Ectodermal cell (in vitro differentiated cells): Measurements from ENCODE around the gene PTGDR2.

ENCODE experiments used
- H3K27ac ChIP-seq: 2 replicates; pipeline ENCODE4 v1.7.0; 2013; ENCODE audit warnings: mild to moderate bottlenecking, low read depth, low read length; ENCODE audit not compliant: insufficient read depth, poor library complexity, severe bottlenecking
- H3K27me3 ChIP-seq: 2 replicates; pipeline ENCODE4 v1.7.0; 2013; ENCODE audit warnings: mild to moderate bottlenecking, low read length; ENCODE audit not compliant: insufficient read depth, control insufficient read depth, poor library complexity, severe bottlenecking
- H3K36me3 ChIP-seq: one replicate; pipeline ENCODE4 v1.7.0; 2013; ENCODE audit warnings: low read length; ENCODE audit not compliant: control insufficient read depth, insufficient read depth
- H3K4me1 ChIP-seq: one replicate; pipeline ENCODE4 v1.7.0; 2013; ENCODE audit warnings: low read length; ENCODE audit not compliant: control insufficient read depth, insufficient read depth
- H3K4me3 ChIP-seq: 2 replicates; pipeline ENCODE4 v1.7.0; 2013; ENCODE audit warnings: low read depth, low read length, control low read depth; ENCODE audit not compliant: insufficient read depth
- H3K9me3 ChIP-seq: 2 replicates; pipeline ENCODE4 v1.7.0; 2013; ENCODE audit warnings: mild to moderate bottlenecking, low read length, moderate library complexity; ENCODE audit not compliant: control insufficient read depth
- WGBS, 2 experiments: methylation state at CpG; one replicate each; pipeline ENCODE4 v1.1.7; 2013; ENCODE audit warnings: missing lambda C conversion rate in 2 of 2; 5-methylcytosine and 5-hydroxymethylcytosine counted together

The PTGDR2 gene

DNA sequence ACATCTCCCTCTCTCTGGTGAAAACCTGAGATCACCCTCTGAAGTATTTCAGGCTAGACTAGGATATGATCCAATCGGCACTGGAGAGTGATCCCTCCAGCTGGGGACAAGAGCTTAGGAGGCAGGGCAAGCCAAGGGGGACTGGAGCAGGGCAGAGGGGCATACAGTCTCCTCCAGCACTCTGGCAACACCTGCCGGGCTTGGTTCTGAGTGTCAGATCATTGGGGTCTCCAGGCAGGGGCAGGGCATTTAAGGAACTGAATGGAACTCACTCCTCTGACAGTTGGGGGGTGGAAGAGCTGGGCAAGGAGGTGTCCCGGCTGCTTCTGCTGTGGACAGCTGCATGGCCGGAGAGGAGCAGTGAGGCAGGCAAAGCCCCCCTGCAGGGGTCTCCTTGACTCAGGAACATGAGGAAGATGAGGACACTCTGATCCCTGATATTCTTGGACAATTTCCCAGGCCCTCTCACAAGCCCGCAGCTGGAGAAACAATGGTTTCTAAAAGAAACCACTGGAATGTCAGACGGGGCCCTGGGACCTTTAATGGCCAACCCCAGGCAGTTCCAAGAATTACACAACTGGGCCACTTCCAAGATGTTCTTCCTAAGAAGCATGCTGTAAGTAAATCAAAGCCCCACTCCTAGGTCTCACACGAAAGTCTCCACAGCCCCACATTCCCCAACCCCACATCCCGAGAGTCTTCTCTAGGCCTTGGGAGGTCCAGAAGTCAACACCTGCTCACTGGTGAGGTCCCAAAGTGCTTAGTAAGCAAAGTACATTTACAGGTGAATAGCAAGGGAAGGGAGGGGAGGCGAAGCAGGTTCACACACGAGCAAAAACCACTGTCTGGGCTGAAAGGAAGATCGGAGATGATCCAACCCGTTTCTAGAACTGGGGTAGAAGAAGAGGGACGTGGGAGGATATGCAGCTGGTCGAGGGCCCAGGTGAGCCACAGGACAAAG, 15.0 kb downstream of the PTGDR2 start:
- WGBS, 2 experiments: 90 to 91% methylated on average over 14 of the region's 14 CpGs

GRCh38 chr11:60838132-60838531, 17.6 kb downstream of the PTGDR2 start:
- Histone ChIP-seq H3K27me3 (peaks cover 24% of the 10 kb centered on the region), H3K4me1 (peaks cover under 1% of the 10 kb centered on the region), H3K27ac (no peak overlapping the region), H3K4me3 (no peak overlapping the region), H3K9me3 (no peaks in the 10 kb centered on the region), H3K36me3 (no peaks in the 10 kb centered on the region)
- 71 to 73% methylated on average over 7 of the region's 7 CpGs for WGBS, 2 experiments

More for the DNA sequence above, 15.0 kb downstream of the PTGDR2 start:
- no peak overlapping the region for H3K4me3 ChIP-seq
- no peaks in the 10 kb centered on the region for H3K36me3 ChIP-seq
- no peak overlapping the region for H3K27ac ChIP-seq
- H3K4me1 ChIP-seq: peaks cover 11% of the 10 kb centered on the region
- no peaks in the 10 kb centered on the region for H3K27me3 ChIP-seq
- no peaks in the 10 kb centered on the region for H3K9me3 ChIP-seq

GRCh38 chr11:60836866-60837515, 18.8 kb downstream of the PTGDR2 start:
- WGBS, 2 experiments: 85 to 87% methylated on average over 9 of the region's 9 CpGs
- H3K36me3 ChIP-seq: no peaks in the 10 kb centered on the region
- H3K9me3 ChIP-seq: no peaks in the 10 kb centered on the region
- no peak overlapping the region for H3K27ac ChIP-seq
- H3K4me3 ChIP-seq: no peak overlapping the region
- peaks cover 26% of the 10 kb centered on the region for H3K27me3 ChIP-seq
- H3K4me1 ChIP-seq: no peaks in the 10 kb centered on the region

DNA sequence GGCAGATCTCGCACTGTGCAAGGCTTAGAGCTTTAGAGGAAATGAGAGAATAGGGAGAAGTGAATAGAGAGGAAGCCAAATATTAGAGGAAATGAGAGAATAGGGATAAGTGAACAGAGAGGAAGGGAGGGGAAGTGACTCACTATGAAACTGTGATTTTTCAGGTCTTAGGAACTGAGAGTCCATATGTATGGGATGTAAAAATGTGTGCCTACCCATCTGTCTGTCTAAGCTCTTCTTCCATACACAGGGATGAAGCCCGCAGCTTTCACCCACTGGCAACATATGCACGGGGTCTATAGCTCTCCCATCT, 20.3 kb downstream of the PTGDR2 start:
- 89 to 92% methylated on average over 3 of the region's 3 CpGs for WGBS, 2 experiments
- no peaks in the 10 kb centered on the region for H3K9me3 ChIP-seq
- peaks cover 26% of the 10 kb centered on the region for H3K27me3 ChIP-seq
- no peaks in the 10 kb centered on the region for H3K36me3 ChIP-seq
- no peak overlapping the region for H3K4me3 ChIP-seq
- no peak overlapping the region for H3K27ac ChIP-seq
- no peaks in the 10 kb centered on the region for H3K4me1 ChIP-seq

- no peaks in the 10 kb centered on the region for H3K36me3 ChIP-seq
- peaks cover 26% of the 10 kb centered on the region for H3K27me3 ChIP-seq
- no peaks in the 10 kb centered on the region for H3K4me1 ChIP-seq
- H3K9me3 ChIP-seq: no peaks in the 10 kb centered on the region
- no peak overlapping the region for H3K27ac ChIP-seq
- WGBS, 2 experiments: 63 to 77% methylated on average over 6 to 7 of the region's 7 CpGs
- H3K4me3 ChIP-seq: no peak overlapping the region
Measured at GRCh38 chr11:60834742-60835533, 20.8 kb downstream of the PTGDR2 start.

DNA sequence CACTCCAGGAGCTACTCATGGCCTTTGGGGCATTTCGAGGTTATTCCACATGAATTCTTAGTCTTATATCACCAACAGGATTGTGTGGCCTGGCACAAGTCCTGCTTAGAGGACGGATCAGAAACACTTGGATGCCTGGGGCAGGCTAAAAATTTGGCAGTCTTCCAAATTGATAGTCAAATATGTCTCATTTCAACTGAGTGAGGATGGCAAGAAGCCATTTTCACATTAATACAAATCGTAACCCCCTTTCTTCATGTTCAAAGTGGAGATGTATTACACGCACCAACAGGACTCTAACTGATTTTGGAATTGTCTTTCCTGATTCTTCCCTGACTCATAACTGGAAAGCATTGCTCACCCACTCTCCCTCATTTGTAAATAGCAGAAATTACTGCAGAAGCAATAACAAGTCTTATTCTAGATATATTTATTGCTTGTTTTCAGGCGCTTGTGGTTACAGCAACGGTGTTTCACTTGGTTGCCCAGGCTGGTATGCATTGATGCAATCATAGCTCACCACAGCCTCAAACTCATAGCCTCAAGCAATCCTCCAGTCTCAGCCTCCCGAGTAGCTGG, 24.2 kb downstream of the PTGDR2 start:
- no peaks in the 10 kb centered on the region for H3K9me3 ChIP-seq
- no peaks in the 10 kb centered on the region for H3K4me1 ChIP-seq
- no peaks in the 10 kb centered on the region for H3K36me3 ChIP-seq
- no peak overlapping the region for H3K27ac ChIP-seq
- WGBS, 2 experiments: 70 to 73% methylated on average over 7 of the region's 7 CpGs
- no peak overlapping the region for H3K4me3 ChIP-seq
- H3K27me3 ChIP-seq: peaks cover 26% of the 10 kb centered on the region

DNA sequence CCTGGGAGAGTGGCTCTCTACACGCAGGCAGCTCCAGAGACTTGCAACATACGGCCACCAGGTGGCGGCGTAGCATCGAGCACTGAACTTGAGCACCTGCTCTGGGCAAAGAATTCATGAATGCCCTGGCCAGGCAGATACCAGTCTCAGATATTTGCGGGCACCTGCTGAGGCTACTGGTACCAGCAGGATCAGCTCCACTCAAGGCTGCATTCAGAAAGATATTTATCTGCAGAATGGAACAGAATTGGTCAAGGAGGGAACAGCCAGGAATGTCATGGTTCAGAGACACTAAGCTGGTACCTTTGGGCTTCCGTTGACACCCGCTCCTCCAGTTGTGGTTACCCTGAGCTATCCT, 24.6 kb downstream of the PTGDR2 start:
- Histone ChIP-seq H3K9me3 (no peaks in the 10 kb centered on the region), H3K4me1 (no peaks in the 10 kb centered on the region), H3K27me3 (peaks cover 26% of the 10 kb centered on the region), H3K4me3 (no peak overlapping the region), H3K36me3 (no peaks in the 10 kb centered on the region), H3K27ac (no peak overlapping the region)
- WGBS, 2 experiments: 23 to 25% methylated on average over 8 of the region's 8 CpGs

- Histone ChIP-seq H3K4me3 (no peak overlapping the region), H3K9me3 (no peaks in the 10 kb centered on the region), H3K36me3 (no peaks in the 10 kb centered on the region), H3K27ac (no peak overlapping the region), H3K27me3 (peaks cover 24% of the 10 kb centered on the region), H3K4me1 (no peaks in the 10 kb centered on the region)
- WGBS, 2 experiments: 55 to 58% methylated on average over 10 of the region's 10 CpGs
Measured at GRCh38 chr11:60830478-60831142, 25.1 kb downstream of the PTGDR2 start.

DNA sequence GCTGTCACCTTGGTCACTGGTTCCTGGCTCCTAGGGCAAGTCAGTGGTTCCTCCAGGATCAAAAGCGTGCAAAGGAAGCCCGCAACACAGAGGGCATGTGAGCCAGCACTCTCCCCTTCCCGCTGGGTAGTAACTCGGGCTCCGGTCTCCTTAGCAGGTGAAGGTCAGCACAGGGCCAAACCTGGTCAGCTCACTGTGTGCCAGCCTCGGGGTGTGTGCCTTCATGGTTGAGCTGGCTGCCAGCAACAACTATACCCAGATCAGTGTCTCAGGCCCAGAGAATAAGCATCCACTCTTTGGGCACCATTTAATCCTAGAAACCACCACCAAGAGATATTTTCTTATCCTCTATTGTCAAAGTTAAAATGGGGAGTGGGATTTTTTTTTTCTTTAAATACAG, 30.0 kb downstream of the PTGDR2 start:
- H3K27me3 ChIP-seq: no peaks in the 10 kb centered on the region

More for the DNA sequence above, 30.0 kb downstream of the PTGDR2 start:
- Histone ChIP-seq H3K36me3 (no peaks in the 10 kb centered on the region), H3K9me3 (no peaks in the 10 kb centered on the region), H3K4me3 (no peak overlapping the region), H3K27ac (no peak overlapping the region), H3K4me1 (no peaks in the 10 kb centered on the region)
- WGBS, 2 experiments: 85% methylated on average over 6 of the region's 6 CpGs
